OCI-LY3 (cell line): ENCODE measurements around the gene ARHGAP8.

Experiments used
- EZH2phosphoT487 ChIP-seq: fragments of 200-600 bp; shearing (Covaris generic); IDR thresholded peaks from 2 replicates; pipeline ENCODE4 v1.6.1; 2018; ENCODE audit warnings: antibody characterized with exemption, mixed run types, low read depth
- TF ChIP-seq, protein P1 (sequence below): fragments of 200-600, 300-600 bp; sonication (generic); IDR thresholded peaks from 2 replicates; pipeline ENCODE4 v1.5.1; 2014; ENCODE audit warnings: antibody characterized with exemption, low read length, low read depth

DNA sequence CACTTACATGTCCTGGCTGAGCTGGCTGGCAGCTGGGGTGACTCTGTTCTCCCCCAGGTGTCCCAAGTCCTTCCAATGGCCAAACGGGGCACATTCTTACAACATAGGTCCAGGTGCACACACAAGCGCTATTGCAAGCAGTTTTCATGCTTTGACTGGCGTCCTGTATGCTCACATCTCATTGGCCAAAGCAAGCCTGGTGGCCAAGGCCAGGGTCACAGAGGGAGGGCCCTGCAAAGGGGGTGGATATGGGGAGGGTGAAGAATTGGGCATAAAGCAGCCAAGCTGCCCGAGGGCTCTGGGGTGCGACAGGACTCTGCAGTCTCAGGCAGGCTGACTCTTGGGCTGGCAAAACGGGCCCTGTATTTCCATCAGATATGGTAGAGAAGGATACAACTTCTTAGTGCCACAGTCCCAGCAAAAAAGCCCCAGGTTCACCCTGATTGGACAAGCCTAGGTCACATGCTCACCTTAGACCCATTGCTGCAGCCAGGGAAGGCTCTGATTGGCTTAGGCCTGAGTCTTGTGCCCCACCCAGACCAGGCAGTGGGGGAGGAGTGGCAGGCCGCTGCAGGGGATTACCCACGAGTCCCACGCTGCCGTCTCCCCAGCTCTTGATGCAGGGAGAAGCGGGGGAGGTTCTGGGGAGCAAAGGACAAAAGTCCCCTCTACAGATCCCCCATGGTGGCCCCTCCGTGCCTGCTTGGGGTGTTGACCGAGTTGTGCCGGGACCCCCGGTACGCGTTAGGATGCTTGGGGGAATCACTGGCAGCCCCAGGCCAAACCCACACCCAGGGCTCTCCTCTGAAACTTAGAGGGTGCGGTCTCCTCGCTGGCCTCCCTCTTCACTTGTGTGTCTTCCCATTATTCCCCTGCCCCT is 110.8 kb downstream of the ARHGAP8 start:
- TF ChIP-seq, protein P1, sequence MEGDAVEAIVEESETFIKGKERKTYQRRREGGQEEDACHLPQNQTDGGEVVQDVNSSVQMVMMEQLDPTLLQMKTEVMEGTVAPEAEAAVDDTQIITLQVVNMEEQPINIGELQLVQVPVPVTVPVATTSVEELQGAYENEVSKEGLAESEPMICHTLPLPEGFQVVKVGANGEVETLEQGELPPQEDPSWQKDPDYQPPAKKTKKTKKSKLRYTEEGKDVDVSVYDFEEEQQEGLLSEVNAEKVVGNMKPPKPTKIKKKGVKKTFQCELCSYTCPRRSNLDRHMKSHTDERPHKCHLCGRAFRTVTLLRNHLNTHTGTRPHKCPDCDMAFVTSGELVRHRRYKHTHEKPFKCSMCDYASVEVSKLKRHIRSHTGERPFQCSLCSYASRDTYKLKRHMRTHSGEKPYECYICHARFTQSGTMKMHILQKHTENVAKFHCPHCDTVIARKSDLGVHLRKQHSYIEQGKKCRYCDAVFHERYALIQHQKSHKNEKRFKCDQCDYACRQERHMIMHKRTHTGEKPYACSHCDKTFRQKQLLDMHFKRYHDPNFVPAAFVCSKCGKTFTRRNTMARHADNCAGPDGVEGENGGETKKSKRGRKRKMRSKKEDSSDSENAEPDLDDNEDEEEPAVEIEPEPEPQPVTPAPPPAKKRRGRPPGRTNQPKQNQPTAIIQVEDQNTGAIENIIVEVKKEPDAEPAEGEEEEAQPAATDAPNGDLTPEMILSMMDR = no peak
- no peak for TF ChIP-seq EZH2phosphoT487
